Measurements from ENCODE around the gene ABLIM2. TPM values are rescaled to one million over a fixed set of nuclear protein-coding genes. Genes with fewer than 3 reads are reported as not detected.

ABLIM2 gene
- total and polyA plus RNA-seq, 2 of the 13 experiments (the other 11 are each of a cell fraction or from before 2014, with no cell fraction given): 0.20 to 0.37 TPM

DNA sequence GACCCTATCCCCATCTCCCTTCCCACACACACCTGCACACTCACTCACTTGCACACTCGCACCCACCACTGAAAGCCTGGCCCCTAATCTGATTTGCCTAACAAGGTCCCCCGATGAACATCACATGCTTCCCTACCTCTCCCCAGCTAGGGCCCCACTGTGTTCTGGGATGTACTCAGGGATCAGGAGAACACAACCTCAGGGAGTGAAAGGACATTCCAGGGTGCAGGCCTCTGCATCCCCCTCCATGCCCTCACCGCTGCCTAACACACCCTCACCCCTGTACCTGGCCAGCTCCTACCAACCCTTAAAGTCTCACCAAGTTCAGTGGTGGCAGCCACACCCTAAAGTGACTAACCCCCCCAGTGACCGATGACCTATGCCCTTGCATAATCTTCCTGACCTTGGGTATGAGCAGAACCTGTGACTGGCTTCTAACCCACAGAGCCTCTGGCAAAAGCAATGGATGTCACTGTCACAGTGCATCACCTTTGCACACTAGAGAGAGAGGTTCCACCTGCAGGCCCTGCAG, 216.6 kb downstream of the ABLIM2 start (continued):
- TF ChIP-seq PITX1 (CRISPR knock-in tag; IDR thresholded peaks at IDR 0.05) (peak; percentile 62; the same call in 1 of the 2 replicates), ESRRA (CRISPR knock-in tag; IDR thresholded peaks at IDR 0.05; ENCODE audit: low read depth) (peak; percentile 36; the same call in 1 of the 2 replicates), EP300 (IDR thresholded peaks at IDR 0.05; ENCODE audit: low read depth in 2 of 2, low read length in 2 of 2) (peak in 1 of 2 experiments; percentile 46; a peak in 1 of 4 replicates), EP300 (CRISPR knock-in tag; IDR thresholded peaks at IDR 0.05; ENCODE audit: borderline replicate concordance) (no peak), SALL1 (CRISPR knock-in tag; IDR thresholded peaks at IDR 0.05) (0 out of 2 replicates have a peak, but pooled peaks have one; percentile 42), ZNF790 (CRISPR knock-in tag; IDR thresholded peaks at IDR 0.05; ENCODE audit: borderline replicate concordance) (no peak), SOX13 (IDR thresholded peaks at IDR 0.05) (no peak), SOX13 (CRISPR knock-in tag; conservative IDR thresholded peaks at IDR 0.05 in 1 of 2, IDR thresholded peaks at IDR 0.05 in 1 of 2) (0 out of 4 replicates have a peak, but pooled peaks of 1 of the 2 experiments have one; percentile 28), ZNF260 (CRISPR knock-in tag; IDR thresholded peaks at IDR 0.05; ENCODE audit: borderline replicate concordance, low read depth) (no peak), SOX5 (CRISPR knock-in tag; IDR thresholded peaks at IDR 0.05; ENCODE audit: borderline replicate concordance) (0 out of 2 replicates have a peak, but pooled peaks have one; percentile 34), ZBTB7B (CRISPR knock-in tag; IDR thresholded peaks at IDR 0.05) (peak; percentile 41; the same call in 1 of the 2 replicates), MAZ (IDR thresholded peaks at IDR 0.05; ENCODE audit: borderline replicate concordance, low read depth, low read length) (no peak), MAZ (CRISPR knock-in tag; IDR thresholded peaks at IDR 0.05; ENCODE audit: low read depth) (no peak), PAF1 (CRISPR knock-in tag; IDR thresholded peaks at IDR 0.05) (no peak)
- TF ChIP-seq, protein P1, sequence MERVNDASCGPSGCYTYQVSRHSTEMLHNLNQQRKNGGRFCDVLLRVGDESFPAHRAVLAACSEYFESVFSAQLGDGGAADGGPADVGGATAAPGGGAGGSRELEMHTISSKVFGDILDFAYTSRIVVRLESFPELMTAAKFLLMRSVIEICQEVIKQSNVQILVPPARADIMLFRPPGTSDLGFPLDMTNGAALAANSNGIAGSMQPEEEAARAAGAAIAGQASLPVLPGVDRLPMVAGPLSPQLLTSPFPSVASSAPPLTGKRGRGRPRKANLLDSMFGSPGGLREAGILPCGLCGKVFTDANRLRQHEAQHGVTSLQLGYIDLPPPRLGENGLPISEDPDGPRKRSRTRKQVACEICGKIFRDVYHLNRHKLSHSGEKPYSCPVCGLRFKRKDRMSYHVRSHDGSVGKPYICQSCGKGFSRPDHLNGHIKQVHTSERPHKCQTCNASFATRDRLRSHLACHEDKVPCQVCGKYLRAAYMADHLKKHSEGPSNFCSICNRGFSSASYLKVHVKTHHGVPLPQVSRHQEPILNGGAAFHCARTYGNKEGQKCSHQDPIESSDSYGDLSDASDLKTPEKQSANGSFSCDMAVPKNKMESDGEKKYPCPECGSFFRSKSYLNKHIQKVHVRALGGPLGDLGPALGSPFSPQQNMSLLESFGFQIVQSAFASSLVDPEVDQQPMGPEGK (CRISPR knock-in tag; IDR thresholded peaks at IDR 0.05): peak; percentile 66; the same call in 1 of the 2 replicates
- TF ChIP-seq, protein P2, sequence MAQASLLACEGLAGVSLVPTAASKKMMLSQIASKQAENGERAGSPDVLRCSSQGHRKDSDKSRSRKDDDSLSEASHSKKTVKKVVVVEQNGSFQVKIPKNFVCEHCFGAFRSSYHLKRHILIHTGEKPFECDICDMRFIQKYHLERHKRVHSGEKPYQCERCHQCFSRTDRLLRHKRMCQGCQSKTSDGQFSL (CRISPR knock-in tag; IDR thresholded peaks at IDR 0.05): peak; percentile 57; the same call in 1 of the 2 replicates
- TF ChIP-seq, protein P3, sequence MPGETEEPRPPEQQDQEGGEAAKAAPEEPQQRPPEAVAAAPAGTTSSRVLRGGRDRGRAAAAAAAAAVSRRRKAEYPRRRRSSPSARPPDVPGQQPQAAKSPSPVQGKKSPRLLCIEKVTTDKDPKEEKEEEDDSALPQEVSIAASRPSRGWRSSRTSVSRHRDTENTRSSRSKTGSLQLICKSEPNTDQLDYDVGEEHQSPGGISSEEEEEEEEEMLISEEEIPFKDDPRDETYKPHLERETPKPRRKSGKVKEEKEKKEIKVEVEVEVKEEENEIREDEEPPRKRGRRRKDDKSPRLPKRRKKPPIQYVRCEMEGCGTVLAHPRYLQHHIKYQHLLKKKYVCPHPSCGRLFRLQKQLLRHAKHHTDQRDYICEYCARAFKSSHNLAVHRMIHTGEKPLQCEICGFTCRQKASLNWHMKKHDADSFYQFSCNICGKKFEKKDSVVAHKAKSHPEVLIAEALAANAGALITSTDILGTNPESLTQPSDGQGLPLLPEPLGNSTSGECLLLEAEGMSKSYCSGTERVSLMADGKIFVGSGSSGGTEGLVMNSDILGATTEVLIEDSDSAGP (CRISPR knock-in tag; IDR thresholded peaks at IDR 0.05; ENCODE audit: borderline replicate concordance): no peak

Measured in HepG2 (cell line).